Dermis lymphatic vessel endothelial cell (primary cell): Measurements from ENCODE around the gene FRG2. TPM values are rescaled to one million over a fixed set of nuclear protein-coding genes. Genes with fewer than 3 reads are reported as not detected.

Source experiments
- total RNA-seq: library from RNA; depleted of rRNA; stranded (reverse); fragments of >200 nt; gene quantifications from 2 replicates; pipeline ENCODE4 v1.2.1, GENCODE V29; 2014

FRG2 gene
- total RNA-seq = not detected in 2 replicates

GRCh38 chr4:190027156-190027555, at the start of gene FRG2:
TSS of gene FRG2 (minus strand) at chr4:190027256. CDS start at chr4:190027204, 52 bp downstream.

DNA sequence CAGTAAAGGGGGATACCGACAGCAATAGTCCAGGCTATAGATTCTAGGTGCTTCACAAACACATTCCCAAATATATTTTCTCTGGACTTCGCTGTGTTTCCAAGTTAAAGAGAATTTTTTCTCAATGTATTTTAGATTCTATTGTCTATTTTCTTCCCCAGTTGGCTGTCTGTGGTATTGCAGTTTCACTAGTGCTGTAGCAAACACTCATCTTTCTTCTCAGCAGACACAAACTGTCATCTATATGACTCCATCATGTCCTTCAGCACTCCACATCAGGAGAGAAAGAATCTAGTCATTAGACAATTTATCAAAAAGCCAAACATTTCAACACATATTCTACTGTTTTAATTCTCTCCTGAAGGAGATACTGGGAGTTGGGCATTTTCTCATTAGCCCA, 37.3 kb upstream of the FRG2 start, which contains the start of gene DBET:
Gene DBET, plus strand, starts transcription at position 161 of the 400 bp plus-strand sequence.

Other genes starting within 250 kb of the FRG2 start
- 20.4 and 36.8 TPM in 2 replicates for gene FRG1, start 86.4 kb downstream of the FRG2 start, total RNA-seq
- not detected in 2 replicates for gene DBET, start 37.2 kb upstream of the FRG2 start, total RNA-seq
- not detected in 2 replicates for gene DUX4, start 146.5 kb upstream of the FRG2 start, total RNA-seq